Measurements from ENCODE around the gene CTSC.

CTSC gene

DNA sequence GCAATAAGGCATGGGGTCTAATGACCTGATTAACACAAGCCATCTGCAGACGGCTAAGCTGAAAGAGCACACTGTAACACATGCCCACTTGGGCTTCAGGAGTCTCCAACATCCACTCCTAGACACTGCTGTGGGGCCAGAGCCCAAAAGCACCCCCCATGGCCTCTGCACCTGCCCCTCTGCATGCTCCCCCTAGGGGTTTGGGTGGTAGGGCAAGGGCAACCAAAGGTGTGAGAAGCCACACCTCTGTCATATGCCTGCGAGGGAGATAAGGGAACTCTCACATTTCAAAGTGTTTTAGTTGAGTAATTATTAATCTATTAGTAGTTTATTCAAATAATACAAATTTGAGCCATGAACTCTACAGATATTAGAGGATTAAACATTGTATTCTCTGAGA is 30.8 kb downstream of the CTSC start:
- TF ChIP-seq SIN3A (IDR thresholded peaks at IDR 0.05; ENCODE audit: borderline replicate concordance, insufficient read depth, low read length): no peak
- no peak for TF ChIP-seq FOXP2 (optimal IDR thresholded peaks at IDR 0.05; ENCODE audit: borderline replicate concordance, extremely low read depth, extremely low read length, insufficient read depth)
- TF ChIP-seq POLR2AphosphoS5 (IDR thresholded peaks at IDR 0.05; ENCODE audit: low read depth, low read length): no peak
- TF ChIP-seq TAF1 (IDR thresholded peaks at IDR 0.05; ENCODE audit: borderline replicate concordance, insufficient read depth, low read length): no peak
- TF ChIP-seq, protein P1, sequence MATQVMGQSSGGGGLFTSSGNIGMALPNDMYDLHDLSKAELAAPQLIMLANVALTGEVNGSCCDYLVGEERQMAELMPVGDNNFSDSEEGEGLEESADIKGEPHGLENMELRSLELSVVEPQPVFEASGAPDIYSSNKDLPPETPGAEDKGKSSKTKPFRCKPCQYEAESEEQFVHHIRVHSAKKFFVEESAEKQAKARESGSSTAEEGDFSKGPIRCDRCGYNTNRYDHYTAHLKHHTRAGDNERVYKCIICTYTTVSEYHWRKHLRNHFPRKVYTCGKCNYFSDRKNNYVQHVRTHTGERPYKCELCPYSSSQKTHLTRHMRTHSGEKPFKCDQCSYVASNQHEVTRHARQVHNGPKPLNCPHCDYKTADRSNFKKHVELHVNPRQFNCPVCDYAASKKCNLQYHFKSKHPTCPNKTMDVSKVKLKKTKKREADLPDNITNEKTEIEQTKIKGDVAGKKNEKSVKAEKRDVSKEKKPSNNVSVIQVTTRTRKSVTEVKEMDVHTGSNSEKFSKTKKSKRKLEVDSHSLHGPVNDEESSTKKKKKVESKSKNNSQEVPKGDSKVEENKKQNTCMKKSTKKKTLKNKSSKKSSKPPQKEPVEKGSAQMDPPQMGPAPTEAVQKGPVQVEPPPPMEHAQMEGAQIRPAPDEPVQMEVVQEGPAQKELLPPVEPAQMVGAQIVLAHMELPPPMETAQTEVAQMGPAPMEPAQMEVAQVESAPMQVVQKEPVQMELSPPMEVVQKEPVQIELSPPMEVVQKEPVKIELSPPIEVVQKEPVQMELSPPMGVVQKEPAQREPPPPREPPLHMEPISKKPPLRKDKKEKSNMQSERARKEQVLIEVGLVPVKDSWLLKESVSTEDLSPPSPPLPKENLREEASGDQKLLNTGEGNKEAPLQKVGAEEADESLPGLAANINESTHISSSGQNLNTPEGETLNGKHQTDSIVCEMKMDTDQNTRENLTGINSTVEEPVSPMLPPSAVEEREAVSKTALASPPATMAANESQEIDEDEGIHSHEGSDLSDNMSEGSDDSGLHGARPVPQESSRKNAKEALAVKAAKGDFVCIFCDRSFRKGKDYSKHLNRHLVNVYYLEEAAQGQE (IDR thresholded peaks at IDR 0.05; ENCODE audit: insufficient read depth in 1 of 2, low read depth in 2 of 2, low read length in 2 of 2): no peak

DNA sequence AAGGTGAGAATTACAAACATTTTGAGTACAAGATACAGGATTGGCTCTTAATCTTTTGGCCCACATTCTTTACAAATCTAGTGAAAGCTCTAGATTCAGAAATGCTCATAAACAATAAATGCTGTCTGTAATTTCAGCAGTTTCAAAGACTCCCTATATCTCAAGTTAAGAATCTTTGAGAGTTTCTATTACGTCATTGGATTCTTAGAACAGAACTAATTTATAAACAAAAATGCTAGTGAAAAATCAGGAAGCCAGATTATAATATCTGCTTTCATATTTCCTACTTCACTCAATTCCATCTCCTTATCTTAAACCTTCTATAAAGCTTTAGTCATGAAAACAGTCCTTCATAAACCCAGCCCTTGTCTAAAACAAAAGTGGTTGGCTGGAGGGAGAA is 32.1 kb downstream of the CTSC start:
- TF ChIP-seq POLR2AphosphoS5 (IDR thresholded peaks at IDR 0.05; ENCODE audit: low read depth, low read length) (no peak), SIN3A (IDR thresholded peaks at IDR 0.05; ENCODE audit: borderline replicate concordance, insufficient read depth, low read length) (no peak), FOXP2 (optimal IDR thresholded peaks at IDR 0.05; ENCODE audit: borderline replicate concordance, extremely low read depth, extremely low read length, insufficient read depth) (no peak), TAF1 (IDR thresholded peaks at IDR 0.05; ENCODE audit: borderline replicate concordance, insufficient read depth, low read length) (no peak)
- TF ChIP-seq, protein P1 (IDR thresholded peaks at IDR 0.05; ENCODE audit: insufficient read depth in 1 of 2, low read depth in 2 of 2, low read length in 2 of 2): no peak

DNA sequence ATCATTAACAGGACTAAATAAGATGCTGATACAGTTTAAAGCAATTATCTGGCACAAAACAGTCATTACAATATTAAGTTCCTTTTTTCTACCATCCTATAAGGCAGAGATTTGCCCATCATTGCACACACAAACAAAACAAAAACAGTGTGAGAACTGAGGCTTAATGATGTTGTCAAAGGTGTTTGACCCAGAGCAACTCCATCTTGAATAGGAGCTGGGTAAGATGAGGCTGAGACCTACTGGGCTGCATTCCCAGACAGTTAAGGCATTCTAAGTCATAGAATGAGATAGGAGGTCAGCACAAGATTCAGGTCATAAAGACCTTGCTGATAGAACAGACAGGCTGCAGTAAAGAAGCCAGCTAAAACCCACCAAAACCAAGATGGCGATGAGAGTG is 33.2 kb downstream of the CTSC start:
- no peak for TF ChIP-seq TAF1 (IDR thresholded peaks at IDR 0.05; ENCODE audit: borderline replicate concordance, insufficient read depth, low read length)
- TF ChIP-seq, protein P1 (IDR thresholded peaks at IDR 0.05; ENCODE audit: insufficient read depth in 1 of 2, low read depth in 2 of 2, low read length in 2 of 2): no peak
- TF ChIP-seq POLR2AphosphoS5 (IDR thresholded peaks at IDR 0.05; ENCODE audit: low read depth, low read length): no peak
- TF ChIP-seq FOXP2 (optimal IDR thresholded peaks at IDR 0.05; ENCODE audit: borderline replicate concordance, extremely low read depth, extremely low read length, insufficient read depth): no peak
- no peak for TF ChIP-seq SIN3A (IDR thresholded peaks at IDR 0.05; ENCODE audit: borderline replicate concordance, insufficient read depth, low read length)

DNA sequence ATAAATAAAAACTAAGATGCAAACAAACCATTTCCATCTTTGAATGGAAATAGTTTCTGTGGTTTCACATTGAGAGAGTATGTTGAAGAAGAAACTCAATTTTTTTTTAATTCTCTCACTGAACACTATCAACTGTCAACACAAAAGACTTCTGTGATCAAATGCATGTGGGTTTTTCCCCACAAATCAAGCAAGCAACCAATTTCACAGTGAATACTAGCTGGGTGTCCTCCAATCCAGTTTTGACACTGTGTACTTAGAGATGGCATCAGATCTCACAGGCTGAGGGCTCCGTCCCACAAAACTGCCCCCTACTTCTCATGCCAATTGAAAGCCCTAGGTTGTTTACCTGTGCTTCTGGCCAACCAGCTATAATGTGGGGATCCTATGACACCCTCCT is 34.5 kb downstream of the CTSC start:
- TF ChIP-seq SIN3A (IDR thresholded peaks at IDR 0.05; ENCODE audit: borderline replicate concordance, insufficient read depth, low read length) (no peak), TAF1 (IDR thresholded peaks at IDR 0.05; ENCODE audit: borderline replicate concordance, insufficient read depth, low read length) (no peak), POLR2AphosphoS5 (IDR thresholded peaks at IDR 0.05; ENCODE audit: low read depth, low read length) (no peak), FOXP2 (optimal IDR thresholded peaks at IDR 0.05; ENCODE audit: borderline replicate concordance, extremely low read depth, extremely low read length, insufficient read depth) (no peak)
- TF ChIP-seq, protein P1 (IDR thresholded peaks at IDR 0.05; ENCODE audit: insufficient read depth in 1 of 2, low read depth in 2 of 2, low read length in 2 of 2): no peak

Data from PFSK-1 (cell line).